Epithelial cell of esophagus (primary cell): ENCODE measurements around the gene PCSK7.

ENCODE experiments used
- DNase-seq: peaks from one replicate; pipeline ENCODE4 v3.0.0; 2010; ENCODE audit warnings: low read depth
- H3K4me3 ChIP-seq: 2 replicates; pipeline ENCODE4 v1.5.1; 2011; ENCODE audit warnings: mild to moderate bottlenecking, low read length, control low read depth
- CTCF ChIP-seq: IDR thresholded peaks from 2 replicates; pipeline ENCODE4 v1.5.1; 2011; ENCODE audit warnings: low read depth, mild to moderate bottlenecking, low read length, control low read depth, inconsistent platforms; ENCODE audit not compliant: insufficient read depth; ENCODE audit errors: missing control alignments

The PCSK7 gene

GRCh38 chr11:117219995-117220394 is 11.9 kb downstream of the PCSK7 start:
- H3K4me3 ChIP-seq: no peak overlapping the region
- no peak for DNase-seq
- no peak for TF ChIP-seq CTCF

GRCh38 chr11:117219455-117219854 is 12.4 kb downstream of the PCSK7 start:
- no peak overlapping the region for H3K4me3 ChIP-seq
- DNase-seq: no peak
- no peak for TF ChIP-seq CTCF

- no peak overlapping the region for H3K4me3 ChIP-seq
- no peak for TF ChIP-seq CTCF
- no peak for DNase-seq
Measured at GRCh38 chr11:117219001-117219400, 12.9 kb downstream of the PCSK7 start.

GRCh38 chr11:117218133-117218915 is 13.5 kb downstream of the PCSK7 start:
- no peak overlapping the region for H3K4me3 ChIP-seq
- DNase-seq: no peak
- TF ChIP-seq CTCF: no peak

- no peak for DNase-seq
- no peak overlapping the region for H3K4me3 ChIP-seq
- no peak for TF ChIP-seq CTCF
Measured at GRCh38 chr11:117217141-117218084, 14.5 kb downstream of the PCSK7 start.

- no peak for DNase-seq
- no peak for TF ChIP-seq CTCF
- no peak overlapping the region for H3K4me3 ChIP-seq
Measured at GRCh38 chr11:117214404-117215110, 17.3 kb downstream of the PCSK7 start.
